HUES64 (cell line): ENCODE measurements around the gene QPCTL.
"Not testable (repeated sequence)": the region's sequence is repeated elsewhere in the genome, so short reads cannot be mapped to it uniquely, and the experiment has no call there.

ENCODE experiments used
- H3K27ac ChIP-seq: 2 replicates; pipeline ENCODE4 v1.7.0; 2013; ENCODE audit warnings: low read depth, low read length, inconsistent platforms
- H3K27me3 ChIP-seq: 2 replicates; pipeline ENCODE4 v1.6.1; 2013; ENCODE audit warnings: mild to moderate bottlenecking, low read length; ENCODE audit not compliant: insufficient read depth
- H3K36me3 ChIP-seq: 2 replicates; pipeline ENCODE4 v1.6.1; 2013; ENCODE audit warnings: mild to moderate bottlenecking, low read length; ENCODE audit not compliant: insufficient read depth
- H3K4me1 ChIP-seq: 2 replicates; pipeline ENCODE4 v1.6.1; 2013; ENCODE audit warnings: mild to moderate bottlenecking, low read length, moderate library complexity; ENCODE audit not compliant: insufficient read depth
- H3K4me3 ChIP-seq: 2 replicates; pipeline ENCODE4 v1.5.1; 2013; ENCODE audit warnings: mild to moderate bottlenecking, low read length, moderate library complexity
- H3K9ac ChIP-seq: 2 replicates; pipeline ENCODE4 v1.6.1; 2013; ENCODE audit warnings: mild to moderate bottlenecking, low read depth, low read length
- H3K9me3 ChIP-seq: 2 replicates; pipeline ENCODE4 v1.6.1; 2013; ENCODE audit warnings: low read depth, low read length; ENCODE audit not compliant: insufficient read depth
- WGBS: fragments of 150-250, 120-280 bp; methylation state at CpG from one replicate; pipeline ENCODE4 v1.1.7; 2013; ENCODE audit warnings: missing lambda C conversion rate; 5-methylcytosine and 5-hydroxymethylcytosine counted together

QPCTL gene

GRCh38 chr19:45751483-45751882, 59.0 kb downstream of the QPCTL start:
- H3K4me1 ChIP-seq, H3K27me3 ChIP-seq, H3K27ac ChIP-seq, H3K9ac ChIP-seq, H3K4me3 ChIP-seq, H3K36me3 ChIP-seq, H3K9me3 ChIP-seq: not testable (repeated sequence)
- WGBS = 95% methylated on average over 9 of the region's 10 CpGs

GRCh38 chr19:45752639-45753038, 60.2 kb downstream of the QPCTL start:
- H3K36me3 ChIP-seq = no peaks in the 10 kb centered on the region
- H3K27me3 ChIP-seq = no peaks in the 10 kb centered on the region
- no peak overlapping the region for H3K4me3 ChIP-seq
- H3K9ac ChIP-seq = no peak overlapping the region
- 95% methylated on average over 12 of the region's 12 CpGs for WGBS
- H3K27ac ChIP-seq = no peak overlapping the region
- H3K9me3 ChIP-seq = no peaks in the 10 kb centered on the region
- no peaks in the 10 kb centered on the region; the same call in 1 of the 2 replicates for H3K4me1 ChIP-seq

- Histone ChIP-seq H3K36me3 (no peaks in the 10 kb centered on the region), H3K4me3 (no peak overlapping the region), H3K9me3 (no peaks in the 10 kb centered on the region), H3K27ac (no peak overlapping the region), H3K9ac (no peak overlapping the region), H3K27me3 (no peaks in the 10 kb centered on the region), H3K4me1 (no peaks in the 10 kb centered on the region; the same call in 1 of the 2 replicates)
- WGBS = 55% methylated on average over 6 of the region's 6 CpGs
Measured at GRCh38 chr19:45753548-45753947, 61.1 kb downstream of the QPCTL start.
